OCI-LY3 (cell line): Measurements from ENCODE around the gene GRID1.

Experiments
- EZH2phosphoT487 ChIP-seq: fragments of 200-600 bp; shearing (Covaris generic); IDR thresholded peaks from 2 replicates; pipeline ENCODE4 v1.6.1; 2018; ENCODE audit warnings: antibody characterized with exemption, mixed run types, low read depth
- TF ChIP-seq, protein P1 (sequence below): fragments of 200-600, 300-600 bp; sonication (generic); IDR thresholded peaks from 2 replicates; pipeline ENCODE4 v1.5.1; 2014; ENCODE audit warnings: antibody characterized with exemption, low read length, low read depth

DNA sequence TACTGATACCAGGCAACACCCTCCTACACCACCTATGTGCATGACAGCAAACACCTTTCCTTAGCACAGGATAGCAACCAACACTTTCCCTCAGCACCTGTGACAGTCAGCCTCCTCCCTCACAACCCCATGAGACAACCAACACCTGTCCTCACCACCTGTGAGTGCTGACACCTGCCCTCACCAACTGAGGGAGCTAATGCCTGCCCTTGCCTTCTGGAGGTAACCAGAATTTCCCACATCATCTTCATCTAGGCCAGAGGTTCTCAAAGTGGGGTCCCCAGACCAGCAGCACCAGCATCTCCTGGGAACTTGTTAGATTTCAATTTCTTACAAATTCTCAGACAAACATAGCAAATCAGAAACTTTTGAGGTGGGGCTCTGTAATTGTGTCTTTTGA, 112.5 kb downstream of the GRID1 start:
- TF ChIP-seq, protein P1, sequence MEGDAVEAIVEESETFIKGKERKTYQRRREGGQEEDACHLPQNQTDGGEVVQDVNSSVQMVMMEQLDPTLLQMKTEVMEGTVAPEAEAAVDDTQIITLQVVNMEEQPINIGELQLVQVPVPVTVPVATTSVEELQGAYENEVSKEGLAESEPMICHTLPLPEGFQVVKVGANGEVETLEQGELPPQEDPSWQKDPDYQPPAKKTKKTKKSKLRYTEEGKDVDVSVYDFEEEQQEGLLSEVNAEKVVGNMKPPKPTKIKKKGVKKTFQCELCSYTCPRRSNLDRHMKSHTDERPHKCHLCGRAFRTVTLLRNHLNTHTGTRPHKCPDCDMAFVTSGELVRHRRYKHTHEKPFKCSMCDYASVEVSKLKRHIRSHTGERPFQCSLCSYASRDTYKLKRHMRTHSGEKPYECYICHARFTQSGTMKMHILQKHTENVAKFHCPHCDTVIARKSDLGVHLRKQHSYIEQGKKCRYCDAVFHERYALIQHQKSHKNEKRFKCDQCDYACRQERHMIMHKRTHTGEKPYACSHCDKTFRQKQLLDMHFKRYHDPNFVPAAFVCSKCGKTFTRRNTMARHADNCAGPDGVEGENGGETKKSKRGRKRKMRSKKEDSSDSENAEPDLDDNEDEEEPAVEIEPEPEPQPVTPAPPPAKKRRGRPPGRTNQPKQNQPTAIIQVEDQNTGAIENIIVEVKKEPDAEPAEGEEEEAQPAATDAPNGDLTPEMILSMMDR: no peak
- no peak for TF ChIP-seq EZH2phosphoT487
